Hematopoietic multipotent progenitor cell treated with erythropoietin and hydrocortisone succinate and interleukin-3 and kit ligand, for 8 days (in vitro differentiated cells): Measurements from ENCODE around the gene FITM1.

Source experiments
- DNase-seq: peaks from one replicate; pipeline ENCODE4 v3.0.0-alpha.2; 2015

Gene FITM1

DNA sequence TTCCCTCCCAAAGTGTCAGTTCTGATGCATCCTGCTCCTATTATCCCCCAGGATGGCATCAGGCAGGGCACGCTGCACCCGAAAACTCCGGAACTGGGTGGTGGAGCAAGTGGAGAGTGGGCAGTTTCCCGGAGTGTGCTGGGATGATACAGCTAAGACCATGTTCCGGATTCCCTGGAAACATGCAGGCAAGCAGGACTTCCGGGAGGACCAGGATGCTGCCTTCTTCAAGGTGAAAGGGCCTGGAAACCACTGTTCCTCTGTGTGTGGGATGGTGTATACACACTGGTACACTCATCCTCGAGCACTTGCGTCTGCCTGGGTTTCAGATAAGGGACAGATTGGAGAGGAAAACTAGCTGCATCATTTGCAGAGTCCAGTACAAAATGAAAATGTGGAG, 31.6 kb downstream of the FITM1 start:
- no peak for DNase-seq

DNA sequence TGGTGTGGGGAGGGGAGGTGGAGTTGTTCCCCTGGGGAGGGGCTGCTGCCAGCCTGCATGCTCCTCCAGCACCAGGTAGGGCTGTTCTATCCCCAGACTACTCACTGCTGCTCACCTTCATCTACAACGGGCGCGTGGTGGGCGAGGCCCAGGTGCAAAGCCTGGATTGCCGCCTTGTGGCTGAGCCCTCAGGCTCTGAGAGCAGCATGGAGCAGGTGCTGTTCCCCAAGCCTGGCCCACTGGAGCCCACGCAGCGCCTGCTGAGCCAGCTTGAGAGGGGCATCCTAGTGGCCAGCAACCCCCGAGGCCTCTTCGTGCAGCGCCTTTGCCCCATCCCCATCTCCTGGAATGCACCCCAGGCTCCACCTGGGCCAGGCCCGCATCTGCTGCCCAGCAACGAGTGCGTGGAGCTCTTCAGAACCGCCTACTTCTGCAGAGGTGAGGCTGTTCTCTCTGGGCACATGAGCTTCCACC, 34.1 kb downstream of the FITM1 start:
- no peak for DNase-seq

DNA sequence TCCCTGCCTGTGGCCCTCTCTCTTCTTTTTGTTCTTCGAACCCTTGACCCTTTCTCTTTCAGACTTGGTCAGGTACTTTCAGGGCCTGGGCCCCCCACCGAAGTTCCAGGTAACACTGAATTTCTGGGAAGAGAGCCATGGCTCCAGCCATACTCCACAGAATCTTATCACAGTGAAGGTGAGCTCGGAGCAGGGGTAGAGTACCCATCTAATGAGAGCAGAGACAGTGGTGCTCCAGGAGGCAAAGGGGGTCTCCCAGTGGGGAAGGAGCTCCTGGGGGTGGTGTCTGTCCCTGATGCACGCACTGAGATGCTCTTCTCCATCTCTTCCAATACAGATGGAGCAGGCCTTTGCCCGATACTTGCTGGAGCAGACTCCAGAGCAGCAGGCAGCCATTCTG, 35.3 kb downstream of the FITM1 start:
- no peak for DNase-seq

DNA sequence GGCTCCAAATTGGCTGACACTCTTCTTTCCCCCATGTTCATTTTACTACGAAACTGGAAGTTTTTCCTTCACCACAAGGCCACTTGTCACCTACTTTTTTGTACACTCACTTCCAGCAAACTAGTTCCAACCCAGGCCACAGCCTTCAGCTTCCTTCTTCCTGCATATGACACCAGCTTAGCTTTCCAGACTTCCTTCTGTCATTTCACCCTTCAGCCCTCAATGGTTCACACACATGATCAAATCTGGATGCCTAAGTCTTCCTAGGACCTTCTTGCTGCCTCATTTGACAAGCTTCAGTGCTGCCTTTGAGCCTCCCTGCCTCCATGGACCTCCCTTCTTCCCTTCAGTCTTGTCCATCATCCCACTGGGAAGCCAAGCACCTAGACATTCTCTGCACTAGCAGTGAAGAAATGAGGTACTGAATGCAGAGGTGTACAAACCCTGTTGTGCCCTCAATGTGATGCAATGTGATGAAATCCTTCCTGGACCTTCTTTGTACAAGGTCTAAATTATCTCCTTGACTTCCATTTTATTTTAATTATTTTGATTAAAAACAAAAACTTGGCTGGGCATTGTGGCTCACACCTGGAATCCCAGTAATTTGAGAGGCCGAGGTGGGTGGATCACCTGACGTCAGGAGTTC, 37.1 kb downstream of the FITM1 start:
- DNase-seq: no peak

DNA sequence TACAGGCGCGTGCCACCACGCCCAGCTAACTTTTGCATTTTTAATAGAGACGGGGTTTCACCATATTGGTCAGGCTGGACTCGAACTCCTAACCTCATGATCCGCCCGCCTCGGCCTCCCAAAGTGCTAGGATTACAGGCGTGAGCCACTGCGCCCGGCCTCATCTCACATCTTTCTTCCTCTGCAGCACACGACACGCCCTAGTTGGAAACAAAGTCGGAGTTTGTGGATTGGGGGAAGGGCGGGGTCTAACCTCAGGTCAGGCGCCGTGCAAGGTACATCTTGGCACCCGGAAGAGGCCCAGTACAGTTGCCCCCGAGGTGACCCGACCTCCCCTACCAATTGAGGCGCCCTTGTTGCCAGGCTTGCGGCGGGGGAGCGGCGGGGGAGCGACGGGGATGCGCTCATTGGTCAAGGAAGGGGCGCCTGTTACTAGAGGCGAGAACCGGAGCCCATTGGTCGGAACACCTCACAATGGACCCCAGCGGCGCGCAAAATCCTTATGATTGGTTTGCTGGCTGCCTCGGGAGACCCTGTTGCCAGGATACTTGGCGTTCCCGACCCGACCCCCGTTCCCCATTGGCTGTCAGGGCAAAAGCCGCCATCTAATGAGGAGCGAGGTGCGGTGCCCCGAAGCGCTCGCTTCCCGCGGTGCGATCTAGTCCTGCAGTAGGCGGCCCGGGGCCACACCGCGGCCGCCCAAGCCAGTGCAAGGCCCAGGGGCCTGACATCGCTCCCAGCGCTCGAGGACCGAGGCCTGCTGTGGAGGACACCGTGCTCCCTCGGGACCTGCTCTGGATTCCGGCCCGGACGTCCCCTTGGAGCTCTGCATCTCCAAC, 41.2 kb downstream of the FITM1 start, which contains the start of gene REC8:
Gene REC8, plus strand, starts transcription at position 659 of the 839 bp plus-strand sequence. CDS start 473 bp downstream, outside the sequence.
- peak; percentile 97 for DNase-seq

DNA sequence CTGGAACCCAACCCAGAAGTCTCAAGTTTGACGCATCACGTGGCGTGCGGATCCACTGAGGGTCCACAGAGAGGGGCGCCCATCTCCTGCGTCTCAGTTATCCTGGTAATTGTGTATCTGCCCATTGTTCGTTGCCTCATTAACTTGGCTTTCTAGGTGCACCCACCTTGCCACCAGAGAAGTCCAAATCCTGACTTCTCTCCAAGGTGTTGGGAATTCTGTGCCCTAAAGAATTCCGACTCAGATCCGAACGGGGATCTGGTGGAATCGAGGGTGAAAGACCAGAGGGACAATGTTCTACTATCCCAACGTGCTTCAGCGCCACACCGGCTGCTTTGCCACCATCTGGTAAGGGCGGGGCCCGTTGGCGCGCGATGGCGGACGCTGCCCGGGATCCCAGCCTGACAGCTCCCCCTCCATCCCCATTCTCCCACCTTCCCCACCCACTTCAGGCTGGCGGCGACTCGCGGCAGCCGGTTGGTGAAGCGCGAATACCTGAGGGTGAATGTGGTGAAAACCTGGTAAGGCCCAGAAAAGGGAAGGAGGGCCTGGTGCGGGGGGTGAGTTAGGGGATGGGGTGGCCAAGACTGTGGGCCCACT, 41.9 kb downstream of the FITM1 start:
- peak; percentile 36 for DNase-seq

DNA sequence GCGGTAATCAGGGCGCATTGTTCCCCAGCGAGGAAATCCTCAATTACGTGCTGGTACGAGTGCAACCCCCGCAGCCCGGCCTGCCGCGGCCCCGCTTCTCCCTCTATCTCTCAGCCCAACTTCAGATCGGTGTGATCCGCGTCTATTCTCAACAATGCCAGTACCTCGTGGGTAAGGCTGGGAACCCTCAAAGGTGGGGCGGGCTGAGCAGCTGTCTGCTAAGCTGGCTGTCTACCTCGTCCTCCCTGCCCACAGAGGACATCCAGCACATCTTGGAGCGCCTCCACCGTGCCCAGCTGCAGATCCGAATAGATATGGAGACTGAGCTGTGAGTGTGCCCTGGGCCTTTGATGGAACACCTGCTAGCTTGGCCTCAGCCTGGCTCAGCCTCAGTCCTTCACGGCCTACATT, 42.4 kb downstream of the FITM1 start:
- no peak for DNase-seq

DNA sequence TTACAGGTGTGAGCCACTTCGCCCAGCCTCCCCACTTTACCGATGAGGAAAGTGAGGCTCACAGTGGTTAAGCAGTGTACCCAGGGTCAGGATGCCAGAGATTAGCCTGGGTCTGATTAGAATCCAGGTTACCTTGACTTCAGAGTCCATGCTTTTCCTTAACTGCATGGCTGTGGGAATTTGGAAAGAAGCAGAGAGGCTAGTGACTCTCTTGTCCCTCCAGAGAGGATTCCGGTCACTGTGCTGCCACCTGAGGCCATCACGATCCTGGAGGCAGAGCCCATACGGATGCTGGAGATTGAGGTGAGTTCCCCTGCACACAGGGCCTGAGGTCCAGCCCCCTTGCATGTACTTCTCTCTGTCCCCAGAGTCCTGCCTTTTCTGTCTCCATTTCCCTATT, 46.1 kb downstream of the FITM1 start:
- no peak for DNase-seq

DNA sequence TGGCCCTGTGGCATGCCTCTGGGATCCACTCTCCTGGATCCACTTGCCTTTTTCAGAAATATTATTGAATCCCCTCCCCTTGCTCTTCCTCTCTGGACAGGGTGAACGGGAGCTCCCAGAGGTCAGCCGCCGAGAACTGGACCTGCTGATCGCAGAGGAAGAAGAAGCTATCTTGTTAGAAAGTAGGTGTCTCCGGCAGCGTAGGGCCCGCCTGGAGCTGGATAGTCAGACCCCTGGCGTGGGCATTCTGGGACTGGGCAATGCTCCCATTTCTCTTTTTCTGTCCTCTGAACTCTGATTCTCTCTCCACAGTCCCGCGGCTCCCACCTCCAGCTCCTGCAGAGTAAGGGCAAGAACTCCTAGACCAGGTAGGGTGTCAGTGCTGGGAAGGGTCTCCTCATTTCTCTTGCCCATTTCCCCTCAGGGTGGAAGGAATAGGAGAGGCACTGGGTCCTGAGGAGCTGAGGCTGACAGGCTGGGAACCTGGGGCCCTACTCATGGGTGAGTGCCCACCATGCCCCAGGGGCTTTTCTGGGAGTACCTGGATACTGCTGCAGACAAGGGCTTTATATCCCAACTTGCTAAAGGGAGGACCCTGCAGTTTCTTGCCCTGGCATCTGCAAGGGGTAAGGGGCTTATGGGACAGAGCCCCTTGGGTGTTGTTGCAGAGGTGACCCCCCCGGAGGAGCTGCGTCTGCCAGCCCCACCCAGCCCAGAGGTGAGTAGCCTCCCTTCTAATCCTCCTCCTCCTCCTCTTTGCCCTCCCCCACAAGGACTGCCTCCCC, 46.8 kb downstream of the FITM1 start:
- DNase-seq: no peak

DNA sequence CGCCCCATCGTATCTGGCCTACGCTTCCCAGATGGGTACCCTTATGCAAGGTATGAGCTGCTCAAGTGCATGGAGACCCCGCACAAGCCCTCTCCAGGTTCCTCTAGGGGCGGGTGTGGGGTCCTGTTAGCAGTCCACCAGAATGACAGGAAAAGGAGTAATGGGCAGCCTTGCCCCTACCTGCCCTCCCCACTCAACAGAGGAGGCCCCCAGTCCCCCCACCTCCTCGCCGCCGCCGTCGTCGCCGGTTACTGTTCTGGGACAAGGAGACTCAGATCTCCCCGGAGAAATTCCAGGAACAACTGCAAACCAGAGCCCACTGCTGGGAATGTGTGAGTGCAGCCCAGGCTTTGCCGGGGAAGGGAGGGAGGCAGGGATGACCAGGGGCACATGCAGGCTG, 47.4 kb downstream of the FITM1 start:
- DNase-seq: no peak

DNA sequence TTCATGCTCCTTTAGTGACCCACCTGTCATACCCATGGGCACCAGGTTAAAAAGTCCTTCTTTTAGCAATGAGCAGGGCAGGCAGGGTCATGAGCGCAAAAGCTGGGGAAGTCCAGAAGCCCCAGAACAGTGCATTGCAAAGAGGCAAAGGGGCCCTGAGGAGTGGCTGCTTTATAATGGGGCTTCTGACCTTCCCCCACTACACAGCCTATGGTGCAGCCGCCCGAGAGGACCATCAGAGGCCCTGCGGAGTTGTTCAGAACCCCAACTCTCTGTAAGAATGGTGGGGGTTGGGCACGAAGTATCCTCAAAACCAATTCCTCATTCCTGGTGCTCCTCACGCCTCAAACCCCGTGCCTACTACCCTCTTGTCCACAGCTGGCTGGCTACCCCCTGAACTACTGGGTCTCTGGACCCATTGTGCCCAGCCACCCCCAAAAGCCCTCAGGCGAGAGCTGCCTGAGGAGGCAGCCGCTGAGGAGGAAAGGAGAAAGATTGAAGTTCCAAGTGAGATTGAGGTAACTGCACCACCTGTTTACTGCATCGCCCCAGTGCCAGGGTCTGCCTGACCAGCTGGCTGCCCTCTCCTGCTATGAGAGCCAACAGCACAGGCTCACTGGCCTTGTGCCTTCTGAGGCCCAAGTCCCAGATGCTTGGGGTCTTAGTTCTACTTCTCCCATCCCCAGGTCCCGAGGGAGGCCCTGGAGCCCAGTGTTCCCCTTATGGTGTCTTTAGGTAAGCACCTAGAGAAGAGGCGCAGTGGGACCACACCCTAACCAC, 48.1 kb downstream of the FITM1 start:
- DNase-seq: no peak

DNA sequence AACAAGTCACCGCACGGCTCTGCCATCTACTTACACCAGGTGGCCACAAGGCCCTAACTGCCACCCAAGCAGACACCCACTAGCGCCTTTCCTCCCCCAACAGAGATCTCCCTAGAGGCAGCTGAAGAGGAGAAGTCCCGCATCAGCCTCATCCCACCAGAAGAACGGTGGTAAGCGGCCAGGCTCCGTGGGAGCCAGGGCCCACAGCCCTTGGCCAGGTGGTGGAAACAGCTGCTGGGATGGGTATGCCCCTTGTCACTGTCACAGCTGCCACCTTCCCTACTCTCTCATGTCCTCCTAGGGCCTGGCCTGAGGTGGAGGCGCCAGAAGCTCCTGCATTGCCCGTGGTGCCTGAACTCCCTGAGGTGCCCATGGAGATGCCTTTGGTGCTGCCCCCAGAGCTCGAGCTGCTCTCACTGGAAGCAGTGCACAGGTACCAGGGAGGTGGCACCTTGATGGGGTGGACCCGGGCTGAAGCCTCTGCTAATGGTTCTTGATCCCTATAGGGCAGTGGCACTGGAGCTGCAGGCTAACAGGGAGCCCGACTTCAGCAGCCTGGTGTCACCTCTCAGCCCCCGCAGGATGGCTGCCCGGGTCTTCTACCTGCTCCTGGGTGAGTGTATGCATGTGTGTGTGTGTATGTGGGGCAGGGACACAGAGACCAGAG, 49.0 kb downstream of the FITM1 start:
- DNase-seq: no peak

DNA sequence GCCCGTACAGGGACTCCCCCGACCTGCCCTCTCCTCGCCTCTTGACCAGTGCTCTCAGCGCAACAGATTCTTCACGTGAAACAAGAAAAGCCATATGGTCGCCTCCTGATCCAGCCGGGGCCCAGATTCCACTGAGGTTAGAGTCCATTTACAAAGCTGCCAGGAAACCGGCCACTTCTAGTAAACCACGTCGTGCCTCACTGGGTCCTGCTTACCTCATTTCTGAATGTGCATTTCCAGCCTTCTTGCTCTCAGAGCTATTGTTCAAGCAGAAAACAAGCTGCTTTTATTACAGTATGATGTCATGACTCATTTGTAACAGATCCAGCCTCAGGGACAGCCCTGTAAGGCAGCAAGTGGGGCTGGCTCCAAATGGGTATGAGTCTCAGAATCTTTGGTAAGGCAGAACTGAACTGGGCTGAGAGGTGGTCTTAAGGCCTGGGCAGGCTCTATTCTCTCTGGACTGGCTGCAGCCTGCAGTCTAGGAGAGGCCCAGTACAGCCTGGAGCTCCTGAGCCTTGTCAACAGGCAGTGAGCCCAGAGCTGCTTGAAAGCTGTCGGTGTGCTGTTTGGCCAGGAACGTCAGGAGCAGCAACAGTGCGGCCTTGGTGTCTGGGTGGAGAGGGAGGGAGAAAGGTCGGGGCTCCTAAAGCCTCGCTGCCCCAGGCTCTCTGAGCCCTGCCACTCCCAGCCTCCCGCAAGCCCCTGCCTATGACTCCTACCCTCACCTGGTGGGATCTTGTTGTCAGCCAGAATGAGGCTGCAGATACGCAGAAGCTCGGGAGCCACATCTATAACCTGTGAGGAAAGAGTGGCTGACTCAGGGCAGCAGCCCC, 49.7 kb downstream of the FITM1 start:
- no peak for DNase-seq

DNA sequence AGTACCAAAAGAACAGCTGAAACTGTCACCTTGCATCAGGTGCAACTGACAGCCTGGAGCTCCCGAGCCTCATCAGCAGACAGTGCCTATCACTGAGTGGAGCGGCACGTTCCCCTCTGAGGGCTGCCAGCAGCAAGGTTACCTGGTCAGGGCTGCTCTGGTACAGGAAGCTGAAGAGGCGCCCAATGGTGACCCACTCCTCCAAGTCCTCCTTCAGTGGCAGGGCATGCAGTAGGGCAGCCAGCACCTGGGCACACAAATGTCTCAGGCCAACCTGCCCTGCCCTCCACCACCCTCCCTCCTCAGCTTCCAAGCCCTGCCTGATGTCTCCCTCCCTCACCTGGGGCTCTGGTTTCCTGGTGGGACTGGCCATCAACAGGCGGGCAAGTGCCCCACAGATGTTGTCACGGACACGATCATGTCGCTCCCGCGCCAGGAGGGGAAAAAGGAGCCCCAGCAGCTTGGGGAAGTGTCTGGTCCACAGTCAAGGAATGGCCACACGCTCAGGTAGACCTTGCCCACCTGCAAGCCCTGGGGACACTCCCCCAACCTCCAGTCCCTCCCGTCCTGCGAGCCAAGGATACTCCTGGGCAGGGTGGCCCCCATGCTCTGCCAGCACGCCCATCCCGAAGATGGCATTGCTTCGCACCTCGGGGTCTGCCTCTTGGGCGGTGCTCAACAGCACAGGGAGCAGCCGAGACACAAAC, 51.1 kb downstream of the FITM1 start:
- DNase-seq: no peak
